H1 (cell line): ENCODE data around the gene NR2E3.

Source experiments
- CTCF ChIP-seq, 3 experiments: IDR thresholded peaks; 1 replicate in 2 of 3; 2 replicates in 1 of 3; pipeline versions ENCODE4 v1.5.1 to v1.6.1; 2011; ENCODE audit warnings: low read length in 3 of 3, mild to moderate bottlenecking in 3 of 3, inconsistent platforms in 2 of 3, low read depth in 1 of 3, moderate library complexity in 1 of 3; ENCODE audit not compliant: insufficient read depth in 1 of 3; ENCODE audit errors: control extremely low read depth in 1 of 3
- FOSL1 ChIP-seq: IDR thresholded peaks from 2 replicates; pipeline ENCODE4 v1.6.1; 2011; ENCODE audit warnings: mild to moderate bottlenecking, low read depth, low read length, moderate library complexity; ENCODE audit not compliant: insufficient read depth
- MAX ChIP-seq: IDR thresholded peaks from 2 replicates; pipeline ENCODE4 v1.6.1; 2012; ENCODE audit warnings: inconsistent platforms
- NRF1 ChIP-seq: IDR thresholded peaks from 2 replicates; pipeline ENCODE4 v1.6.1; 2011; ENCODE audit warnings: mild to moderate bottlenecking, low read depth, low read length, improper control_type of control experiment
- POLR2A ChIP-seq, 2 experiments: IDR thresholded peaks; 1 replicate in 1 of 2; 2 replicates in 1 of 2; pipeline ENCODE4 v1.6.1; 2011; ENCODE audit warnings: low read depth in 2 of 2, low read length in 2 of 2, mild to moderate bottlenecking in 2 of 2; ENCODE audit errors: control extremely low read depth in 1 of 2
- POLR2AphosphoS5 ChIP-seq: IDR thresholded peaks from 2 replicates; pipeline ENCODE4 v1.6.1; 2011; ENCODE audit warnings: low read depth, low read length
- RAD21 ChIP-seq, 2 experiments: IDR thresholded peaks in 1 of 2; conservative IDR thresholded peaks in 1 of 2; 2 replicates each; pipeline ENCODE4 v1.6.1; 2011; ENCODE audit warnings: low read depth in 2 of 2, low read length in 2 of 2, improper control_type of control experiment in 1 of 2, inconsistent platforms in 1 of 2, mild to moderate bottlenecking in 1 of 2, moderate library complexity in 1 of 2
- RXRA ChIP-seq: IDR thresholded peaks from 2 replicates; pipeline ENCODE4 v1.6.1; 2011; ENCODE audit warnings: low read depth, mild to moderate bottlenecking, low read length, moderate library complexity; ENCODE audit not compliant: insufficient read depth
- SP2 ChIP-seq: IDR thresholded peaks from 2 replicates; pipeline ENCODE4 v1.6.1; 2012; ENCODE audit warnings: mild to moderate bottlenecking, low read length, inconsistent platforms
- SUZ12 ChIP-seq: fragments of 200-600 bp; sonication (generic); IDR thresholded peaks from 2 replicates; pipeline ENCODE4 v1.6.1; 2012; ENCODE audit warnings: mild to moderate bottlenecking, inconsistent platforms, low read length, moderate library complexity, mixed read lengths
- TAF1 ChIP-seq: IDR thresholded peaks from 2 replicates; pipeline ENCODE4 v1.6.1; 2011; ENCODE audit warnings: mild to moderate bottlenecking, low read depth, low read length
- TEAD4 ChIP-seq: IDR thresholded peaks from 2 replicates; pipeline ENCODE4 v1.6.1; 2012; ENCODE audit warnings: low read depth, low read length, inconsistent platforms, mixed read lengths
- ZNF274 ChIP-seq: IDR thresholded peaks from 2 replicates; pipeline ENCODE4 v1.7.0; 2012; ENCODE audit warnings: low read length, borderline replicate concordance; ENCODE audit errors: extremely low read depth
- TF ChIP-seq, protein P1 (sequence below): IDR thresholded peaks from 2 replicates; pipeline ENCODE4 v1.6.1; 2011; ENCODE audit warnings: low read depth, mild to moderate bottlenecking, low read length; ENCODE audit not compliant: insufficient read depth

DNA sequence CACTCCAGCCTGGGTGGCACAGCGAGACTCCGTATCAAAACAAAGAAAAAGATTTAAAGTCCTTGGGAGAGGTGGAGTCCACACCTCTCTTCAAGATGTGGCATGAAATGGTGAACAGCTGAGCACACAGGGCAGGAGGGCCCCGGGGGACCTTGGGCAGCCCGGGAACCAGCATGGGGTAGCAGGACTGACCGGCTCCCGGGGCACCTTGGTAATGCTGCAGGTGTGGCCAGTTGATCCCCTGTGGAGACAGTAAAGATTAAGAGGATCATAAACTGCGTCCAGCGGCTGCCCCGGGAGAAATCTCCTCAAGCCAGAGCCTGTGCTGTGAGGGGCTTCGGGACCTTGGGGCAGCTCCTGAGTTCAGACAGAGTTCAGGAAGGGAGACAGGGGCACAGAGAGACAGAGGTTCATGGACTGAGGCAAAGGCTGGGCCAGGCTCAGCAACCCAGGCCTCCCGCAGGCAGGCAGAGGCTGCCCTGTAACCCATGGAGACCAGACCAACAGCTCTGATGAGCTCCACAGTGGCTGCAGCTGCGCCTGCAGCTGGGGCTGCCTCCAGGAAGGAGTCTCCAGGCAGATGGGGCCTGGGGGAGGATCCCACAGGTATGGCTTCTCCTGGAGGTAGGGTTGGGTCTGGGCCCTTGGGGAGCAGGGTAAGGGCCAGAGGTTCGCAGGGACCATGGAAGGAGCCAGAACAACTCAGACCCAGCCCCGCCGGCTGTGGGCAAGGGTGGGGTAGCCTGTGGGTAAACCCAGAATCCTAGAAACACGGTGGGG, at the start of gene NR2E3:
- TF ChIP-seq POLR2A (IDR thresholded peaks at IDR 0.05; ENCODE audit: control extremely low read depth in 1 of 2, low read depth in 2 of 2, low read length in 2 of 2) (no peak), RXRA (no peak), SUZ12 (no peak), CTCF (IDR thresholded peaks at IDR 0.05; ENCODE audit: control extremely low read depth in 1 of 3, insufficient read depth in 1 of 3, low read depth in 1 of 3, low read length in 3 of 3) (no peak), ZNF274 (no peak), SP2 (no peak), POLR2AphosphoS5 (no peak), NRF1 (no peak), RAD21 (IDR thresholded peaks at IDR 0.05 in 1 of 2, conservative IDR thresholded peaks at IDR 0.05 in 1 of 2; ENCODE audit: low read depth in 2 of 2, low read length in 2 of 2) (no peak), MAX (no peak), TEAD4 (no peak), TAF1 (no peak), FOSL1 (no peak)
- TF ChIP-seq, protein P1, sequence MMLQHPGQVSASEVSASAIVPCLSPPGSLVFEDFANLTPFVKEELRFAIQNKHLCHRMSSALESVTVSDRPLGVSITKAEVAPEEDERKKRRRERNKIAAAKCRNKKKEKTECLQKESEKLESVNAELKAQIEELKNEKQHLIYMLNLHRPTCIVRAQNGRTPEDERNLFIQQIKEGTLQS, result no peak
